Mucosa of stomach (tissue), 1 donor: ENCODE results near the gene SPOCK3.
"Not testable (repeated sequence)": the region's sequence is repeated elsewhere in the genome, so short reads cannot be mapped to it uniquely, and the experiment has no call there.

ENCODE experiments used
- H3K27me3 ChIP-seq: one replicate; pipeline ENCODE4 v1.7.0; 2013; ENCODE audit warnings: mild to moderate bottlenecking, low read length; ENCODE audit not compliant: control insufficient read depth, insufficient read depth
- H3K36me3 ChIP-seq: one replicate; pipeline ENCODE4 v1.7.0; 2013; ENCODE audit warnings: low read length; ENCODE audit not compliant: control insufficient read depth, insufficient read depth
- H3K4me1 ChIP-seq: one replicate; pipeline ENCODE4 v1.7.0; 2013; ENCODE audit warnings: mild to moderate bottlenecking, low read length; ENCODE audit not compliant: control insufficient read depth, insufficient read depth
- H3K4me3 ChIP-seq: one replicate; pipeline ENCODE4 v1.7.0; 2013; ENCODE audit warnings: low read length
- H3K9ac ChIP-seq: one replicate; pipeline ENCODE4 v1.7.0; 2013; ENCODE audit warnings: mild to moderate bottlenecking, low read length, moderate library complexity
- H3K9me3 ChIP-seq: one replicate; pipeline ENCODE4 v1.7.0; 2013; ENCODE audit warnings: mild to moderate bottlenecking, low read length, moderate library complexity; ENCODE audit not compliant: control insufficient read depth
- donor health status: Pancreatic carcinoma.

Gene SPOCK3

GRCh38 chr4:166741742-166742141, 492.6 kb downstream of the SPOCK3 start:
- Histone ChIP-seq H3K27me3 (no peaks in the 10 kb centered on the region), H3K9me3 (no peaks in the 10 kb centered on the region), H3K36me3 (no peaks in the 10 kb centered on the region), H3K9ac (no peak overlapping the region), H3K4me3 (no peak overlapping the region), H3K4me1 (no peaks in the 10 kb centered on the region)

- H3K9ac ChIP-seq, H3K27me3 ChIP-seq, H3K36me3 ChIP-seq, H3K4me3 ChIP-seq, H3K9me3 ChIP-seq, H3K4me1 ChIP-seq: not testable (repeated sequence)
Measured at GRCh38 chr4:166739215-166739614, 495.1 kb downstream of the SPOCK3 start.

GRCh38 chr4:166737430-166737829, 496.9 kb downstream of the SPOCK3 start:
- Histone ChIP-seq H3K9me3 (no peaks in the 10 kb centered on the region), H3K27me3 (no peaks in the 10 kb centered on the region), H3K9ac (no peak overlapping the region), H3K36me3 (no peaks in the 10 kb centered on the region), H3K4me3 (no peak overlapping the region), H3K4me1 (no peaks in the 10 kb centered on the region)

GRCh38 chr4:166735553-166735952, 498.7 kb downstream of the SPOCK3 start:
- Histone ChIP-seq H3K4me1 (no peaks in the 10 kb centered on the region), H3K9me3 (no peaks in the 10 kb centered on the region), H3K27me3 (no peaks in the 10 kb centered on the region), H3K9ac (no peak overlapping the region), H3K36me3 (no peaks in the 10 kb centered on the region), H3K4me3 (no peak overlapping the region)

GRCh38 chr4:166734797-166735196, 499.5 kb downstream of the SPOCK3 start:
- Histone ChIP-seq H3K27me3 (no peaks in the 10 kb centered on the region), H3K9ac (no peak overlapping the region), H3K4me3 (no peak overlapping the region), H3K9me3 (no peaks in the 10 kb centered on the region), H3K4me1 (no peaks in the 10 kb centered on the region), H3K36me3 (no peaks in the 10 kb centered on the region)

GRCh38 chr4:166733686-166734085, 500.6 kb downstream of the SPOCK3 start:
- H3K27me3 ChIP-seq, result no peaks in the 10 kb centered on the region
- H3K4me3 ChIP-seq, result no peak overlapping the region
- H3K9me3 ChIP-seq, result no peaks in the 10 kb centered on the region
- no peaks in the 10 kb centered on the region for H3K4me1 ChIP-seq
- H3K36me3 ChIP-seq, result no peaks in the 10 kb centered on the region
- H3K9ac ChIP-seq, result no peak overlapping the region

GRCh38 chr4:166726832-166727231, 507.5 kb downstream of the SPOCK3 start:
- H3K4me3 ChIP-seq, result no peak overlapping the region

GRCh38 chr4:166724369-166724768, 509.9 kb downstream of the SPOCK3 start:
- Histone ChIP-seq H3K9me3 (no peaks in the 10 kb centered on the region), H3K4me3 (no peak overlapping the region), H3K4me1 (no peaks in the 10 kb centered on the region), H3K36me3 (no peaks in the 10 kb centered on the region), H3K27me3 (no peaks in the 10 kb centered on the region), H3K9ac (no peak overlapping the region)

More at GRCh38 chr4:166726832-166727231, 507.5 kb downstream of the SPOCK3 start:
- no peaks in the 10 kb centered on the region for H3K27me3 ChIP-seq
- no peaks in the 10 kb centered on the region for H3K36me3 ChIP-seq
- no peak overlapping the region for H3K9ac ChIP-seq
- H3K9me3 ChIP-seq, result no peaks in the 10 kb centered on the region
- H3K4me1 ChIP-seq, result no peaks in the 10 kb centered on the region

- no peak overlapping the region for H3K4me3 ChIP-seq
- H3K9ac ChIP-seq, result no peak overlapping the region
- H3K9me3 ChIP-seq, result no peaks in the 10 kb centered on the region
- H3K4me1 ChIP-seq, result no peaks in the 10 kb centered on the region
- H3K27me3 ChIP-seq, result no peaks in the 10 kb centered on the region
- H3K36me3 ChIP-seq, result no peaks in the 10 kb centered on the region
Measured at GRCh38 chr4:166723532-166724140, 510.7 kb downstream of the SPOCK3 start.

GRCh38 chr4:166715748-166716713, 518.3 kb downstream of the SPOCK3 start:
- not testable (repeated sequence) for H3K9me3 ChIP-seq, H3K4me3 ChIP-seq, H3K27me3 ChIP-seq, H3K9ac ChIP-seq, H3K4me1 ChIP-seq, H3K36me3 ChIP-seq

GRCh38 chr4:166700592-166700991, 533.7 kb downstream of the SPOCK3 start:
- no peaks in the 10 kb centered on the region for H3K36me3 ChIP-seq
- H3K9me3 ChIP-seq, result no peaks in the 10 kb centered on the region
- H3K4me3 ChIP-seq, result no peak overlapping the region
- no peak overlapping the region for H3K9ac ChIP-seq
- H3K4me1 ChIP-seq, result no peaks in the 10 kb centered on the region
- no peaks in the 10 kb centered on the region for H3K27me3 ChIP-seq

GRCh38 chr4:166688835-166689234, 545.5 kb downstream of the SPOCK3 start:
- no peaks in the 10 kb centered on the region for H3K9me3 ChIP-seq
- no peaks in the 10 kb centered on the region for H3K27me3 ChIP-seq
- no peak overlapping the region for H3K9ac ChIP-seq
- H3K4me1 ChIP-seq, result no peaks in the 10 kb centered on the region
- no peaks in the 10 kb centered on the region for H3K36me3 ChIP-seq
- no peak overlapping the region for H3K4me3 ChIP-seq
